ENCODE data around the gene DOK3.

The DOK3 gene

DNA sequence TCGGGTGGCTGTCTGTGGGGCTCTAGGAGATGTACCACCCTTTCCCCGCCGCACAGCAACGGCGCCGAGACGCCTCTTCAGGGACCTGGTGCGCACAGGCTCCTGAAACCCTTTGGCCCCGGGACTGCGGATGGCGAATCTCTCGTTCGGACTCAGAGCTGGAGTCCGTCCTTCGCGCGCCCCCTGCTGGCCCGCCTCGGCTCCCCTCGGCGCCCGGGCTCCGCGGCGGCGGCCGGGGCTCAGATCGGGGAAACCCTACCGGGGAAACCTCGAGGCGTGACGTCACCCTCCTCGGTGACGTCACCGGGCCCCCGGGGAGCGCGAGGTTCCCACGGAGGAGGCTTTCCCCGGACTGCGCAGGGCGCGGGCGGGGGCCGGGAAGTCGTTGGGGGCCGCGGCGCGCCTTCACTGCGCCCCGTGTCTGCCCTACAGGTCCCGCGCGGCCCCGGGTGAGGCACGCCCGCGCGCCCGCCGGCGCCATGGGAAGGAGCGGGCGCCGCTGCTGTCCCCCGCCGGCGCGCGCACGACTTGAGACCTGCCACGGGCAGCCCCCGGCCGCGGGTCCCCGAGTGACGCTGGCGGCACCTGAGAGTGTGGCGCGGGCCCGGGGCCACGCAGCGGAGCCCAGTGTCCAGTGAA, 55.1 kb downstream of the DOK3 start:
- Histone ChIP-seq H3K9me3 (ENCODE audit: control insufficient read depth, insufficient read depth, low read length) (no peaks in the 10 kb centered on the region), H3K36me3 (ENCODE audit: control insufficient read depth, insufficient read depth, low read length) (peaks cover 21% of the 10 kb centered on the region), H3K27ac (ENCODE audit: low read length) (no peak overlapping the region), H3K4me1 (ENCODE audit: control insufficient read depth, insufficient read depth, low read length) (peaks cover 6% of the 10 kb centered on the region), H3K4me3 (ENCODE audit: low read length) (peak overlapping the region; percentile 74), H3K27me3 (ENCODE audit: control insufficient read depth, insufficient read depth, low read length) (no peaks in the 10 kb centered on the region)
- no peak for DNase-seq (ENCODE audit: low read depth, low spot score)
- WGBS (ENCODE audit: insufficient coverage, insufficient read length), result no CpG with 5 or more reads among the region's 84 CpGs

DNA sequence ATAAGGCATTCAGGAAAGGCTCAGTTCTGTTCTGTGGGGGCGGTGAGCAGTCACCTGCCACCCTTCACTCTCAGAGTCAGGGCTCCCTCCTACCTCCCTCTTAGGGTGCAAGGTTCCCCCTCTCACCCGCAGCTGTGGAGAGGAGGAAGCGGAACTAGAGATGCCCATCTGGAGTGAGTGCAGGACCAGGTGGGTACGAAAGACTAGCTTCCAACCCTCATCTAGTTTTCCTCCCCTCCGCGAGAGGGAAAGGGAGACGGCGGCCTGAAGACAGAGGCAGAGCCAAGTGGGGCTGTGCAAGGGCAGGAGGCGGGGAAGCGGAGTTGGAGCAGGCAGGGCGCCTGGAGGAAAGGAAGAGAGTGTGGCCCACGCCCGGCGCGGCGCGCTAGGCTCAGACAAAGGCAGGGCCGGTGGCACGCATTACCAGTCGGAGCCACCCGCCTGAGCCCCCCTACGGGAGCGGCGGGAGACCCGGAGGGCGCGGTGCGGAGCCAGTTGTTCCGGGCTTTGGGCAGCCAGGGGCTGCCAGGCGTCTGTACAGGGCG, 55.7 kb downstream of the DOK3 start:
- Histone ChIP-seq H3K27ac (ENCODE audit: low read length) (no peak overlapping the region), H3K9me3 (ENCODE audit: control insufficient read depth, insufficient read depth, low read length) (no peaks in the 10 kb centered on the region), H3K27me3 (ENCODE audit: control insufficient read depth, insufficient read depth, low read length) (no peaks in the 10 kb centered on the region), H3K36me3 (ENCODE audit: control insufficient read depth, insufficient read depth, low read length) (peaks cover 15% of the 10 kb centered on the region), H3K4me1 (ENCODE audit: control insufficient read depth, insufficient read depth, low read length) (peaks cover 6% of the 10 kb centered on the region), H3K4me3 (ENCODE audit: low read length) (peak overlapping the region; percentile 38; the same call in 1 of the 2 replicates)
- DNase-seq (ENCODE audit: low read depth, low spot score), result no peak
- WGBS (ENCODE audit: insufficient coverage, insufficient read length), result no CpG with 5 or more reads among the region's 31 CpGs

DNA sequence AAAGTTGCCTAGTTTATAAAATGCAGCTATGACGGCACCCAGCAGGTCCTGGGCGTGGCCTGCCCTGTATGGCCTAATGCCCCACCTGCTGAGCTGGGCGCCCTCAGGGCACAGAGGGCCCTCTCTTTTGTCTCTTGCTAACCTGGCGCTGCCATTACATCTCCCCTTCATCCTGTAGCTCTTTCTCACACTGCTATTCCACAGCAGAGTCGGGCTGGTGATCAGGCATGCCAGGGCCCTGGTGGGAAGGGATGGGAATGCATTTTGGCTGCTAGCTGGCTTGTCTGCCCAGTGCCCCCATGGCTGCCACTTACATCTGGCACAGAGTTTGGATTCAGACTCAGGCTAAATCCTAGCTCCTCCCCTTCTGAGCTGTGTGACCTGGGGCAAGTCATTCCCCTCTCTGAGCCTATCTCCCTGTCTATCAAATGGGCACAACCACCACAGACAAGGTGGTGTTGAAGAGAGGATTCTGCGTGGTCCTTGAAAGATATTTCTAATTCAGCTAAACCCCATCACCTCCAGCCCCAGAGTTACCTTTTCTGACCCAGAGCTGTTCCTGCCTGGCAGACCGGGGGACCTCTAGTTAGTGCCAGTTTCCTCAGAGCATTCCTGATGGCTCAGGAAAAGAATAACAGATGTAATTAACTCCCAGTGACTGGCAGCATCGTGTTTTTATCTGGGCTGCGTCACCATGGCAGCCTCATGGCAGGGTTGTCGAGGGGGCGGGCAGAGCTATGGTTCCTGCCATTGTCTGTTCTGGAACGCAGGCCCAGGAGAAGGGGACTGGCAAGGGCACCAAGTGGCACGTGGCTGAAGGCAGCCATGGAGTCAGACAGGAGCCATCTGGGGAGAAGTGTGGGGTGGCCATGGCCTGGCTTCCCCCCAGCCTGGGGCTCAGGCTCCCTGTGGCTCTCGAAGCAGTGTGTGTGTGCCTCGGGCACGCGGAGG, 56.7 kb downstream of the DOK3 start:
- no peak for DNase-seq (ENCODE audit: low read depth, low spot score)
- H3K36me3 ChIP-seq (ENCODE audit: control insufficient read depth, insufficient read depth, low read length), result peaks cover 6% of the 10 kb centered on the region
- H3K4me1 ChIP-seq (ENCODE audit: control insufficient read depth, insufficient read depth, low read length), result peaks cover 8% of the 10 kb centered on the region
- no peak overlapping the region for H3K4me3 ChIP-seq (ENCODE audit: low read length)
- no CpG with 5 or more reads among the region's 17 CpGs for WGBS (ENCODE audit: insufficient coverage, insufficient read length)
- H3K27me3 ChIP-seq (ENCODE audit: control insufficient read depth, insufficient read depth, low read length), result no peaks in the 10 kb centered on the region
- H3K9me3 ChIP-seq (ENCODE audit: control insufficient read depth, insufficient read depth, low read length), result no peaks in the 10 kb centered on the region
- H3K27ac ChIP-seq (ENCODE audit: low read length), result no peak overlapping the region
